IMR-90 (cell line): ENCODE measurements around the gene SOX3. TPM values are rescaled to one million over a fixed set of nuclear protein-coding genes. Genes with fewer than 3 reads are reported as not detected.

Source experiments
- ATAC-seq: fragments of 200-7000 bp; cut with Tn5 transposase; 2 replicates; pipeline ENCODE4 v1.9.1; 2020; ENCODE audit warnings: low read depth, mild to moderate bottlenecking, moderate library complexity
- BruUV-seq: library from RNA; stranded (reverse); fragments of 400-500 nt; replicated peaks from 2 replicates; lab custom pipeline; 2021; lab: Mats Ljungman, UMichigan
- CTCF ChIA-PET: fragments of 300-600 bp; formaldehyde crosslinking; extraction: SDS; loops from one replicate; lab custom pipeline; 2021; ENCODE audit warnings: antibody characterized with exemption; lab: Yijun Ruan, JAX
- POLR2A ChIA-PET: fragments of 300-600 bp; sonication (Branson Sonifier 250); formaldehyde crosslinking; loops from one replicate; lab custom pipeline; 2022; ENCODE audit warnings: antibody characterized with exemption; ENCODE audit not compliant: unreplicated experiment; lab: Charles Lee
- DNase-seq: peaks from one replicate; pipeline ENCODE4 v3.0.0; 2013
- H2AFZ ChIP-seq: replicated peaks from 2 replicates; pipeline ENCODE3; 2013; ENCODE audit warnings: low read length, mild to moderate bottlenecking; ENCODE audit not compliant: poor library complexity
- H2AK5ac ChIP-seq: 2 replicates; pipeline ENCODE4 v1.6.1; 2013; ENCODE audit warnings: low read depth, low read length, inconsistent platforms
- H2AK9ac ChIP-seq: replicated peaks from 2 replicates; pipeline ENCODE3; 2013; ENCODE audit warnings: mild to moderate bottlenecking, low read depth, low read length, moderate library complexity; ENCODE audit not compliant: poor library complexity
- H2BK120ac ChIP-seq: 2 replicates; pipeline ENCODE4 v1.6.1; 2013; ENCODE audit warnings: low read depth, low read length, inconsistent platforms
- H2BK15ac ChIP-seq: 3 replicates; pipeline ENCODE4 v1.6.1; 2013; ENCODE audit warnings: low read depth, low read length, inconsistent platforms
- H2BK20ac ChIP-seq: 2 replicates; pipeline ENCODE4 v1.6.1; 2013; ENCODE audit warnings: low read depth, mild to moderate bottlenecking, inconsistent platforms, low read length, moderate library complexity
- H2BK5ac ChIP-seq: 2 replicates; pipeline ENCODE4 v1.6.1; 2013; ENCODE audit warnings: mild to moderate bottlenecking, low read depth, low read length, inconsistent platforms; ENCODE audit not compliant: poor library complexity, severe bottlenecking
- H3K14ac ChIP-seq: replicated peaks from 2 replicates; pipeline ENCODE4 v1.6.1; 2013; ENCODE audit warnings: low read depth, low read length, inconsistent platforms
- H3K18ac ChIP-seq: 2 replicates; pipeline ENCODE4 v1.6.1; 2013; ENCODE audit warnings: low read depth, low read length, control low read depth
- H3K23ac ChIP-seq: 2 replicates; pipeline ENCODE4 v1.6.1; 2013; ENCODE audit warnings: low read depth, low read length, inconsistent platforms
- H3K27ac ChIP-seq: 2 replicates; pipeline ENCODE4 v1.5.1; 2013; ENCODE audit warnings: mild to moderate bottlenecking, control low read depth, low read length; ENCODE audit not compliant: insufficient read depth
- H3K27me3 ChIP-seq: 2 replicates; pipeline ENCODE4 v1.6.1; 2013; ENCODE audit warnings: low read length; ENCODE audit not compliant: control insufficient read depth, insufficient read depth
- H3K36me3 ChIP-seq: 2 replicates; pipeline ENCODE4 v1.6.1; 2013; ENCODE audit warnings: low read length, mixed read lengths; ENCODE audit not compliant: control insufficient read depth, insufficient read depth
- H3K4ac ChIP-seq: 2 replicates; pipeline ENCODE4 v1.6.1; 2013; ENCODE audit warnings: low read depth, low read length, inconsistent platforms
- H3K4me1 ChIP-seq: 2 replicates; pipeline ENCODE4 v1.6.1; 2013; ENCODE audit warnings: low read length, mixed read lengths; ENCODE audit not compliant: control insufficient read depth, insufficient read depth
- H3K4me2 ChIP-seq: 2 replicates; pipeline ENCODE4 v1.6.1; 2013; ENCODE audit warnings: low read depth, mild to moderate bottlenecking, control low read depth, low read length, moderate library complexity
- H3K4me3 ChIP-seq: 2 replicates; pipeline ENCODE4 v1.5.1; 2013; ENCODE audit warnings: low read depth, mild to moderate bottlenecking, control low read depth, low read length, moderate library complexity; ENCODE audit not compliant: insufficient read depth
- H3K56ac ChIP-seq: 2 replicates; pipeline ENCODE4 v1.6.1; 2013; ENCODE audit warnings: low read length, inconsistent platforms; ENCODE audit not compliant: insufficient read depth; ENCODE audit errors: extremely low read depth
- H3K79me1 ChIP-seq, 2 experiments: 2 replicates each; pipeline ENCODE4 v1.6.1; 2013; ENCODE audit warnings: low read length in 2 of 2, inconsistent platforms in 1 of 2, low read depth in 1 of 2
- H3K9ac ChIP-seq: 2 replicates; pipeline ENCODE4 v1.6.1; 2013; ENCODE audit warnings: low read depth, low read length, control low read depth
- H3K9me1 ChIP-seq: 2 replicates; pipeline ENCODE4 v1.6.1; 2013; ENCODE audit warnings: low read length, inconsistent platforms; ENCODE audit not compliant: insufficient read depth
- H3K9me3 ChIP-seq: 2 replicates; pipeline ENCODE4 v1.6.1; 2013; ENCODE audit warnings: low read length; ENCODE audit not compliant: control insufficient read depth, insufficient read depth
- H4K20me1 ChIP-seq: 2 replicates; pipeline ENCODE4 v1.6.1; 2013; ENCODE audit warnings: low read length, inconsistent platforms; ENCODE audit not compliant: insufficient read depth
- H4K5ac ChIP-seq: 2 replicates; pipeline ENCODE4 v1.6.1; 2013; ENCODE audit warnings: mild to moderate bottlenecking, low read depth, low read length, control low read depth
- H4K8ac ChIP-seq, 2 experiments: 2 replicates each; pipeline ENCODE4 v1.6.1; 2013; ENCODE audit warnings: low read depth in 2 of 2, low read length in 2 of 2, control low read depth in 1 of 2, inconsistent platforms in 1 of 2
- H4K91ac ChIP-seq: 2 replicates; pipeline ENCODE4 v1.6.1; 2013; ENCODE audit warnings: low read depth, low read length, inconsistent platforms; ENCODE audit not compliant: insufficient read depth
- ELK1 ChIP-seq: fragments of 150-350 bp; IDR thresholded peaks from 2 replicates; pipeline ENCODE4 v1.6.1; 2016; ENCODE audit warnings: low read depth, mild to moderate bottlenecking, low read length, moderate library complexity, borderline replicate concordance
- FOS ChIP-seq: fragments of 150-350 bp; IDR thresholded peaks from 2 replicates; pipeline ENCODE4 v1.6.1; 2016; ENCODE audit warnings: low read depth, low read length
- RAD21 ChIP-seq: IDR thresholded peaks from 2 replicates; pipeline ENCODE4 v1.6.1; 2012; ENCODE audit warnings: low read length, improper control_type of control experiment
- WGBS, 2 experiments: methylation state at CpG; one replicate each; pipeline versions ENCODE4 v1.1.5 to v1.1.7; 2013; ENCODE audit warnings: missing lambda C conversion rate in 2 of 2; ENCODE audit not compliant: insufficient read length in 1 of 2; ENCODE audit errors: extremely low coverage in 2 of 2; 5-methylcytosine and 5-hydroxymethylcytosine counted together
- dilution Hi-C: fragments of 300-500 bp; cut with HindIII; formaldehyde crosslinking; loops from one replicate; pipeline ENCODE4 v1.14.3; 2018; ENCODE audit warnings: low sequenced_read_pairs; ENCODE audit not compliant: unreplicated experiment
- in situ Hi-C: fragments of 300-500 bp; cut with MboI; formaldehyde crosslinking; loops from 3 replicates; pipeline ENCODE4 v1.14.3; 2019; ENCODE audit warnings: low sequenced_read_pairs, inconsistent platforms, mixed read lengths
- intact Hi-C: fragments of 100-400 bp; cut with micrococcal nuclease; formaldehyde crosslinking; loops from 2 replicates; pipeline ENCODE4 v1.10.0; 2022
- polyA plus RNA-seq, 3 experiments: library from polyadenylated mRNA; depleted of rRNA; stranded (reverse); fragments of >200 nt; gene quantifications; 2 replicates each; pipeline ENCODE4 v1.2.3, GENCODE V29; 2012; ENCODE audit warnings: low replicate concordance in 1 of 3
- total RNA-seq: library from RNA; depleted of rRNA; stranded (reverse); fragments of >200 nt; gene quantifications from 2 replicates; pipeline ENCODE4 v1.2.3, GENCODE V29; 2012

The SOX3 gene
- total and polyA plus RNA-seq, 2 of the 4 experiments (the other 2 are of a cell fraction): 0.03 TPM; not detected in 1

GRCh38 chrX:140505421-140506337 is 810 bp upstream of the SOX3 start:
- H4K20me1 ChIP-seq: no peaks in the 10 kb centered on the region
- no peaks in the 10 kb centered on the region for H3K9me1 ChIP-seq
- TF ChIP-seq FOS: no peak
- TF ChIP-seq RAD21: no peak
- no peak for TF ChIP-seq ELK1
- no peak overlapping the region for H3K4me3 ChIP-seq
- intact Hi-C loops (loop anchor here (10.0 kb wide), 1 partner anchor 451 kb away; no protein-coding TSS in a partner anchor), dilution Hi-C loops (no loop called here), in situ Hi-C loops (no loop called here)
- H3K9me3 ChIP-seq: peaks cover 13% of the 10 kb centered on the region; the same call in 1 of the 2 replicates
- DNase-seq (no peak), ATAC-seq (no peak)
- H2AFZ ChIP-seq: peak overlapping the region; percentile 14
- no peak overlapping the region for H4K8ac ChIP-seq
- no peak overlapping the region for H4K91ac ChIP-seq
- H3K56ac ChIP-seq: no peak overlapping the region
- ChIA-PET POLR2A (no interaction called here), CTCF (no interaction called here)
- no peak overlapping the region for H3K14ac ChIP-seq
- H3K4me1 ChIP-seq: no peaks in the 10 kb centered on the region
- H2BK15ac ChIP-seq: no peak overlapping the region
- no peak overlapping the region for H2AK9ac ChIP-seq
- no peak overlapping the region for H3K4ac ChIP-seq
- no peak overlapping the region for H3K27ac ChIP-seq
- H4K5ac ChIP-seq: no peak overlapping the region
- H3K23ac ChIP-seq: no peak overlapping the region
- H2BK120ac ChIP-seq: no peak overlapping the region
- 27% methylated on average over 19 of the region's 63 CpGs; no CpG with 5 or more reads in 1 of the 2 experiments for WGBS, 2 experiments
- H3K18ac ChIP-seq: no peak overlapping the region
- H3K36me3 ChIP-seq: no peaks in the 10 kb centered on the region
- no TSS peak for BruUV-seq
- no peaks in the 10 kb centered on the region for H3K79me1 ChIP-seq
- peaks cover 83% of the 10 kb centered on the region for H3K27me3 ChIP-seq
- no peak overlapping the region for H3K9ac ChIP-seq
- no peak overlapping the region for H2BK20ac ChIP-seq
- no peak overlapping the region for H3K4me2 ChIP-seq
- no peak overlapping the region for H2BK5ac ChIP-seq
- H2AK5ac ChIP-seq: no peak overlapping the region
